Stimulated activated CD8-positive, alpha-beta memory T cell treated with anti-CD3 and anti-CD28 coated beads, Interleukin-2, amount 100 ng/mL, for 48 hours (primary cell): ENCODE measurements around the gene OR5M11.
"Not testable (repeated sequence)": the region's sequence is repeated elsewhere in the genome, so short reads cannot be mapped to it uniquely, and the experiment has no call there.

Experiments
- DNase-seq, 2 donors: peaks; one replicate each; pipeline ENCODE4 v3.0.0-alpha.2; 2020; ENCODE audit warnings: low read depth in 2 of 2

Gene OR5M11

GRCh38 chr11:56543157-56543556 lies at the start of gene OR5M11:
OR5M11 (minus strand) TSS chr11:56543257; CDS start chr11:56543257, 0 bp downstream.
- DNase-seq = no peak

GRCh38 chr11:56592088-56592717 lies 49.1 kb upstream of the OR5M11 start:
- not testable (repeated sequence) for DNase-seq

- DNase-seq = no peak
Observed at GRCh38 chr11:56577621-56578020, 34.6 kb upstream of the OR5M11 start, which contains the start of gene OR5M10. OR5M10 (minus strand) TSS chr11:56577721; CDS start chr11:56577721, 0 bp downstream.

GRCh38 chr11:56558574-56558973 lies 15.5 kb upstream of the OR5M11 start:
- no peak for DNase-seq

GRCh38 chr11:56554691-56555090 lies 11.6 kb upstream of the OR5M11 start:
- not testable (repeated sequence) for DNase-seq

- no peak for DNase-seq
Observed at GRCh38 chr11:56545531-56545930, 2.5 kb upstream of the OR5M11 start.

GRCh38 chr11:56543739-56544138 lies 682 bp upstream of the OR5M11 start:
- no peak for DNase-seq

GRCh38 chr11:56533054-56533740 lies 9.9 kb downstream of the OR5M11 start:
- no peak for DNase-seq

GRCh38 chr11:56531856-56532255 lies 11.2 kb downstream of the OR5M11 start:
- no peak for DNase-seq

- DNase-seq = no peak
Observed at GRCh38 chr11:56522008-56522407, 21.0 kb downstream of the OR5M11 start.

GRCh38 chr11:56513280-56513679 lies 29.8 kb downstream of the OR5M11 start:
- no peak for DNase-seq

GRCh38 chr11:56509439-56509838 lies 33.6 kb downstream of the OR5M11 start:
- no peak for DNase-seq

- no peak for DNase-seq
Observed at GRCh38 chr11:56497010-56497409, 46.0 kb downstream of the OR5M11 start.

- no peak for DNase-seq
Observed at GRCh38 chr11:56495117-56495516, 47.9 kb downstream of the OR5M11 start.
